Stimulated activated CD4-positive, alpha-beta T cell treated with anti-CD3 and anti-CD28 coated beads, Interleukin-15, amount 100 ng/mL, for 1 hour (primary cell): ENCODE data around the gene POLR1D.

Experiments used
- DNase-seq, 2 donors: peaks; one replicate each; pipeline ENCODE4 v3.0.0-alpha.2; 2020; ENCODE audit warnings: low read depth in 1 of 2, low spot score in 1 of 2

The POLR1D gene

DNA sequence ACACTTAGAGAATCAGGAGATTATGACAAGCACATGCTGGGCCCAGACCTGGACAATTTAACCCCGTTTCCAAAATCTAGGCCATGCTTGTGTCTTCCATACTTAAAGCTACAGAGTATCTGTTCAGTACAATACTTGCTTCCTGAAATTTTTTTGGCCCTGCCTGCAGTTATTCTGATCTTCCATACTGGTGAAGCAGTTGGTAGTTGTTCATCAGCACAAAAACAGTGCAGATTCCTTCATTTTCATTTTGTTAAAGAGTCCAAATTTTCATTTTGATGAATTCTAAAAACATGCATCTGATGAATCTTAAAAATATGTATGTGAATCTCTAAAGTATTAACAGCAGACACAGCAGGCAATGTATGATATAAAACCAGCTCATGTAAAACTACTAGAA lies 49.2 kb downstream of the POLR1D start:
- no peak for DNase-seq

- DNase-seq, result no peak
These were observed 50.3 kb downstream of the POLR1D start for GRCh38 chr13:27672025-27672424.
